K562 (cell line): ENCODE data around the gene CD93. TPM values are rescaled to one million over a fixed set of nuclear protein-coding genes. Genes with fewer than 3 reads are reported as not detected.

Experiments
- ATAC-seq: fragments of 200-7000 bp; cut with Tn5 transposase; 3 replicates; pipeline ENCODE4 v1.9.1; 2020; ENCODE audit warnings: moderate library complexity
- BruUV-seq: library from RNA; stranded (reverse); fragments of 400-500 nt; replicated peaks from 2 replicates; lab custom pipeline; 2021; lab: Mats Ljungman, UMichigan
- CTCF ChIA-PET: fragments of 300-600 bp; formaldehyde crosslinking; extraction: SDS; loops from one replicate; lab custom pipeline; 2021; ENCODE audit warnings: low intra/inter-chr PET ratio; lab: Yijun Ruan, JAX
- POLR2A ChIA-PET: fragments of 300-600, 350-650 bp; sonication (Branson Sonifier 250); formaldehyde crosslinking; extraction: SDS; loops from one replicate; lab custom pipeline; 2021; ENCODE audit warnings: antibody characterized with exemption, inconsistent platforms; lab: Yijun Ruan, JAX
- DNase-seq, 4 experiments: peaks; one replicate each; pipeline versions ENCODE4 v3.0.0 to v3.0.0-alpha.2; 2011 to 2018; ENCODE audit warnings: low spot score in 3 of 4, mixed read lengths in 3 of 4; ENCODE audit errors: extremely low read depth in 1 of 4
- FAIRE-seq: peaks from 2 replicates; lab custom pipeline; 2011; peaks lifted over from hg19 to GRCh38; lab: Jason Lieb, UNC
- H2AFZ ChIP-seq: 2 replicates; pipeline ENCODE4 v1.6.0; 2011; ENCODE audit warnings: low read depth, low read length, control low read depth, inconsistent platforms
- H3K27ac ChIP-seq: fragments of 200-600 bp; 3 replicates; pipeline ENCODE4 v1.8.0; 2011; ENCODE audit warnings: low read depth, mild to moderate bottlenecking, control low read depth, inconsistent platforms, low read length, moderate library complexity, mixed read lengths; ENCODE audit errors: extremely low read depth
- H3K27me3 ChIP-seq, 2 experiments: fragments of 300-600 bp in 1 of 2; 2 replicates in 1 of 2; 3 replicates in 1 of 2; pipeline versions ENCODE4 v1.6.0 to v1.8.0; 2011; ENCODE audit warnings: inconsistent platforms in 2 of 2, low read length in 2 of 2, mild to moderate bottlenecking in 1 of 2, mixed read lengths in 1 of 2, moderate library complexity in 1 of 2; ENCODE audit not compliant: control insufficient read depth in 2 of 2, insufficient read depth in 2 of 2
- H3K36me3 ChIP-seq: fragments of 300-600 bp; 3 replicates; pipeline ENCODE4 v1.8.0; 2011; ENCODE audit warnings: mild to moderate bottlenecking, low read length, inconsistent platforms; ENCODE audit not compliant: control insufficient read depth, insufficient read depth
- H3K4me1 ChIP-seq, 2 experiments: fragments of 200-600 bp in 1 of 2; replicated peaks in 1 of 2; 2 replicates in 1 of 2; 3 replicates in 1 of 2; pipeline versions ENCODE4 v1.5.1 to v1.8.0; 2011; ENCODE audit warnings: inconsistent platforms in 2 of 2, low read length in 2 of 2, mild to moderate bottlenecking in 1 of 2, mixed read lengths in 1 of 2, moderate library complexity in 1 of 2; ENCODE audit not compliant: control insufficient read depth in 2 of 2, insufficient read depth in 2 of 2
- H3K4me2 ChIP-seq: 2 replicates; pipeline ENCODE4 v1.6.1; 2011; ENCODE audit warnings: low read length, control low read depth, inconsistent platforms, mixed read lengths; ENCODE audit not compliant: insufficient read depth
- H3K4me3 ChIP-seq: fragments of 200-600 bp; sonication (generic), shearing (Covaris generic); 2 replicates; pipeline ENCODE4 v1.5.1; 2016; ENCODE audit warnings: control low read depth, inconsistent platforms
- H3K79me2 ChIP-seq: fragments of 200-600 bp; 3 replicates; pipeline ENCODE4 v1.8.0; 2011; ENCODE audit warnings: low read length, inconsistent platforms; ENCODE audit not compliant: control insufficient read depth, insufficient read depth
- H3K9ac ChIP-seq, 2 experiments: 2 replicates each; pipeline versions ENCODE4 v1.6.0 to v1.6.1; 2011; ENCODE audit warnings: low read depth in 2 of 2, low read length in 2 of 2, control low read depth in 1 of 2, inconsistent platforms in 1 of 2, mild to moderate bottlenecking in 1 of 2, mixed read lengths in 1 of 2; ENCODE audit not compliant: insufficient read depth in 1 of 2
- H3K9me1 ChIP-seq: one replicate; pipeline ENCODE4 v1.6.0; 2011; ENCODE audit warnings: inconsistent platforms, mild to moderate bottlenecking, low read length, moderate library complexity; ENCODE audit not compliant: control insufficient read depth, insufficient read depth
- H3K9me3 ChIP-seq: replicated peaks from 2 replicates; pipeline ENCODE4 v1.5.1; 2011; ENCODE audit warnings: low read depth, low read length, inconsistent platforms; ENCODE audit not compliant: control insufficient read depth, insufficient read depth
- H4K20me1 ChIP-seq: replicated peaks from 2 replicates; pipeline ENCODE4 v1.6.1; 2011; ENCODE audit warnings: low read length, inconsistent platforms, mixed read lengths; ENCODE audit not compliant: control insufficient read depth, insufficient read depth
- ATF2 ChIP-seq: sonication (generic); formaldehyde crosslinking; IDR thresholded peaks from 2 replicates; pipeline ENCODE4 v1.8.1; 2022; ENCODE audit warnings: missing genetic modification reagents
- BCLAF1 ChIP-seq, 2 experiments: fragments of 450-650 bp in 1 of 2; IDR thresholded peaks; 2 replicates each; pipeline ENCODE4 v1.6.1; 2011 to 2017; ENCODE audit warnings: low read depth in 2 of 2, antibody characterized with exemption in 1 of 2, borderline replicate concordance in 1 of 2, low read length in 1 of 2, mild to moderate bottlenecking in 1 of 2, mixed read lengths in 1 of 2; ENCODE audit not compliant: control insufficient read depth in 1 of 2
- COPS2 ChIP-seq: fragments of 450-650 bp; conservative IDR thresholded peaks from 2 replicates; pipeline ENCODE4 v1.6.1; 2016; ENCODE audit warnings: mild to moderate bottlenecking, moderate library complexity
- FOXP4 ChIP-seq: sonication (generic); formaldehyde crosslinking; IDR thresholded peaks from 2 replicates; pipeline ENCODE4 v1.8.0; 2022; ENCODE audit warnings: mild to moderate bottlenecking, missing genetic modification reagents, borderline replicate concordance
- MTA3 ChIP-seq: fragments of 450-650 bp; formaldehyde crosslinking; IDR thresholded peaks from 2 replicates; pipeline ENCODE4 v1.6.1; 2017; ENCODE audit warnings: mild to moderate bottlenecking, borderline replicate concordance
- POLR2G ChIP-seq: fragments of 200-400 bp; formaldehyde crosslinking; IDR thresholded peaks from 2 replicates; pipeline ENCODE4 v1.6.1; 2017; ENCODE audit warnings: low read depth, mild to moderate bottlenecking, antibody characterized with exemption, low read length, moderate library complexity
- SAFB2 ChIP-seq: fragments of 200-400 bp; formaldehyde crosslinking; IDR thresholded peaks from 2 replicates; pipeline ENCODE4 v1.6.1; 2018; ENCODE audit warnings: borderline replicate concordance, low read length, low read depth, moderate library complexity; ENCODE audit not compliant: severe bottlenecking
- XRCC4 ChIP-seq: IDR thresholded peaks from one replicate; pipeline ENCODE4 v1.6.1; 2011; ENCODE audit not compliant: insufficient read depth, insufficient read length; ENCODE audit errors: extremely low read depth
- ZBTB43 ChIP-seq: sonication (generic); formaldehyde crosslinking; IDR thresholded peaks from 2 replicates; pipeline ENCODE4 v1.8.0; 2023; ENCODE audit warnings: mild to moderate bottlenecking, missing genetic modification reagents
- ZNF232 ChIP-seq: sonication (generic); formaldehyde crosslinking; IDR thresholded peaks from 2 replicates; pipeline ENCODE4 v1.8.0; 2022; ENCODE audit warnings: mild to moderate bottlenecking, missing genetic modification reagents
- ZNF655 ChIP-seq: fragments of 250-450 bp; sonication (Bioruptor Pico); IDR thresholded peaks from 2 replicates; pipeline ENCODE4 v1.5.0; 2021
- WGBS: fragments of 100-300 bp; shearing (Covaris generic); methylation state at CpG from one replicate; pipeline ENCODE4 v1.1.6; 2016; ENCODE audit warnings: low coverage, mixed read lengths; ENCODE audit not compliant: insufficient coverage; ENCODE audit errors: missing lambda C conversion rate; 5-methylcytosine and 5-hydroxymethylcytosine counted together
- in situ Hi-C: fragments of 300-500 bp; cut with MboI; formaldehyde crosslinking; loops from 4 replicates; pipeline ENCODE4 v1.15.0; 2018; ENCODE audit warnings: inconsistent platforms, mixed read lengths
- intact Hi-C: fragments of 100-400 bp; cut with micrococcal nuclease; formaldehyde crosslinking; loops from 2 replicates; pipeline ENCODE4 v1.14.2; 2022
- polyA plus RNA-seq, 8 experiments: library from polyadenylated mRNA; depleted of rRNA in 4 of 8; stranded (reverse) in 5 of 8; unstranded in 3 of 8; fragments of >200 nt; fragmentation: Nextera tagmentation in 2 of 8; fragmentation: Illumina TruSeq in 1 of 8; extraction: Ambion mirVana in 2 of 8; extraction: Trizol in 1 of 8; gene quantifications; 2 replicates each; pipeline versions ENCODE4 v1.2.1 to v1.2.3, GENCODE V29; 2011 to 2014; ENCODE audit warnings: inconsistent platforms in 1 of 8, missing spikeins in 1 of 8
- total RNA-seq, 7 experiments: library from RNA; depleted of rRNA in 6 of 7; stranded (reverse); fragments of >200 nt in 6 of 7; fragmentation: Illumina TruSeq in 2 of 7; extraction: Trizol in 2 of 7; gene quantifications; 2 replicates each; pipeline versions ENCODE4 v1.2.1 to v1.2.3, GENCODE V29; 2011 to 2021; ENCODE audit warnings: low replicate concordance in 1 of 7

Gene CD93
- total and polyA plus RNA-seq, 9 of the 15 experiments (the other 6 are each of a cell fraction or from before 2014, with no cell fraction given), result 0.03 to 0.20 (median 0.05) TPM

GRCh38 chr20:23082846-23083552 is 3.1 kb downstream of the CD93 start:
- ATAC-seq, result no peak
- Histone ChIP-seq H4K20me1 (no peaks in the 10 kb centered on the region), H3K9ac (no peak overlapping the region), H3K79me2 (no peaks in the 10 kb centered on the region), H3K4me1 (peaks cover 20 to 41% of the 10 kb centered on the region in 2 experiments; a peak in 4 of 5 replicates), H3K36me3 (no peaks in the 10 kb centered on the region), H3K9me1 (no peaks in the 10 kb centered on the region), H3K4me2 (no peak overlapping the region), H2AFZ (no peak overlapping the region), H3K4me3 (no peak overlapping the region), H3K27me3 (no peaks in the 10 kb centered on the region), H3K27ac (no peak overlapping the region), H3K9me3 (no peaks in the 10 kb centered on the region)
- ChIA-PET CTCF (no interaction called here), POLR2A (no interaction called here)
- no TSS peak for BruUV-seq
- 76% methylated on average over 8 of the region's 9 CpGs for WGBS
- FAIRE-seq, result no peak
- in situ Hi-C loops (no loop called here), intact Hi-C loops (no loop called here)
- DNase-seq, result no peak
- TF ChIP-seq COPS2 (no peak), ZNF655 (CRISPR knock-in tag) (no peak), ZNF232 (no peak), POLR2G (no peak), BCLAF1 (IDR thresholded peaks at IDR 0.05; ENCODE audit: borderline replicate concordance in 1 of 2, control insufficient read depth in 1 of 2, low read depth in 2 of 2, low read length in 1 of 2) (no peak), SAFB2 (no peak), MTA3 (no peak), ATF2 (no peak), XRCC4 (no peak), FOXP4 (CRISPR knock-in tag) (no peak), ZBTB43 (no peak)
